DOHH2 (cell line): ENCODE results near the gene GALNTL6.

Source experiments
- H3F3A ChIP-seq: fragments of 200-600 bp; sonication (generic), shearing (Covaris generic); 2 replicates; pipeline ENCODE4 v1.6.0; 2016; ENCODE audit warnings: antibody characterized with exemption, mild to moderate bottlenecking; ENCODE audit not compliant: control insufficient read depth, insufficient read depth
- H3K27ac ChIP-seq: fragments of 200-600 bp; sonication (generic); 2 replicates; pipeline ENCODE4 v1.5.1; 2014; ENCODE audit warnings: low read depth, mild to moderate bottlenecking, low read length, moderate library complexity
- H3K27me3 ChIP-seq: fragments of 200-600 bp; sonication (generic); 2 replicates; pipeline ENCODE4 v1.6.1; 2014; ENCODE audit warnings: mild to moderate bottlenecking, low read length, mixed read lengths; ENCODE audit not compliant: control insufficient read depth
- H3K36me3 ChIP-seq: fragments of 200-600 bp; sonication (generic); 2 replicates; pipeline ENCODE4 v1.6.1; 2014; ENCODE audit warnings: mild to moderate bottlenecking, low read length, moderate library complexity, mixed read lengths; ENCODE audit not compliant: control insufficient read depth
- H3K4me1 ChIP-seq: fragments of 200-600 bp; sonication (generic); 2 replicates; pipeline ENCODE4 v1.6.1; 2014; ENCODE audit warnings: mild to moderate bottlenecking, low read length, mixed read lengths; ENCODE audit not compliant: control insufficient read depth
- H3K4me2 ChIP-seq: fragments of 200-600 bp; sonication (generic); 2 replicates; pipeline ENCODE4 v1.6.0; 2014; ENCODE audit warnings: mild to moderate bottlenecking, low read length, moderate library complexity
- H3K4me3 ChIP-seq: fragments of 200-600 bp; sonication (generic); 2 replicates; pipeline ENCODE4 v1.5.1; 2014; ENCODE audit warnings: mild to moderate bottlenecking, low read length, mixed read lengths
- H3K79me2 ChIP-seq: fragments of 200-600 bp; sonication (generic); 2 replicates; pipeline ENCODE4 v1.6.1; 2014; ENCODE audit warnings: mild to moderate bottlenecking, low read length, mixed read lengths; ENCODE audit not compliant: control insufficient read depth
- H3K9me2 ChIP-seq: fragments of 200-600 bp; sonication (generic); replicated peaks from 2 replicates; pipeline ENCODE4 v1.6.1; 2014; ENCODE audit warnings: mild to moderate bottlenecking, low read length, mixed read lengths; ENCODE audit not compliant: control insufficient read depth
- H3K9me3 ChIP-seq: fragments of 200-600 bp; sonication (generic); 2 replicates; pipeline ENCODE4 v1.6.1; 2014; ENCODE audit warnings: antibody characterized with exemption, low read length, mixed read lengths; ENCODE audit not compliant: control insufficient read depth, insufficient read depth
- H4K20me1 ChIP-seq: fragments of 200-600 bp; sonication (generic); 2 replicates; pipeline ENCODE4 v1.6.0; 2014; ENCODE audit warnings: low read depth, mild to moderate bottlenecking, antibody characterized with exemption, low read length, moderate library complexity; ENCODE audit not compliant: control insufficient read depth, insufficient read depth
- CTCF ChIP-seq: fragments of 200-600 bp; sonication (generic); IDR thresholded peaks from one replicate; pipeline ENCODE4 v1.5.1; 2014; ENCODE audit warnings: antibody characterized with exemption, mild to moderate bottlenecking, low read depth, low read length; ENCODE audit not compliant: poor library complexity, severe bottlenecking
- EZH2phosphoT487 ChIP-seq: fragments of 200-600 bp; sonication (generic); IDR thresholded peaks from 2 replicates; pipeline ENCODE4 v1.6.1; 2017; ENCODE audit warnings: borderline replicate concordance, mild to moderate bottlenecking, antibody characterized with exemption, low read length, moderate library complexity, mixed read lengths

GALNTL6 gene

GRCh38 chr4:172486531-172486930 is 673.3 kb downstream of the GALNTL6 start:
- Histone ChIP-seq H3K79me2 (no peaks in the 10 kb centered on the region), H3K27ac (no peak overlapping the region), H3K4me3 (no peak overlapping the region), H3K36me3 (no peaks in the 10 kb centered on the region), H4K20me1 (no peaks in the 10 kb centered on the region), H3K9me2 (no peaks in the 10 kb centered on the region), H3K4me1 (no peaks in the 10 kb centered on the region), H3F3A (no peaks in the 10 kb centered on the region), H3K4me2 (no peak overlapping the region), H3K9me3 (peaks cover 2% of the 10 kb centered on the region; the same call in 1 of the 2 replicates), H3K27me3 (no peaks in the 10 kb centered on the region)
- TF ChIP-seq CTCF (no peak), EZH2phosphoT487 (no peak)

GRCh38 chr4:172489861-172490260 is 676.7 kb downstream of the GALNTL6 start:
- Histone ChIP-seq H3K79me2 (no peaks in the 10 kb centered on the region), H3K4me1 (no peaks in the 10 kb centered on the region), H3K9me3 (no peaks in the 10 kb centered on the region), H3K9me2 (no peaks in the 10 kb centered on the region), H3K27me3 (no peaks in the 10 kb centered on the region), H3K27ac (no peak overlapping the region), H3K36me3 (no peaks in the 10 kb centered on the region), H3F3A (no peaks in the 10 kb centered on the region), H4K20me1 (no peaks in the 10 kb centered on the region), H3K4me2 (no peak overlapping the region), H3K4me3 (no peak overlapping the region)
- no peak for TF ChIP-seq CTCF

GRCh38 chr4:172495769-172496168 is 682.6 kb downstream of the GALNTL6 start:
- Histone ChIP-seq H3K36me3 (no peaks in the 10 kb centered on the region), H3K4me2 (no peak overlapping the region), H3K4me1 (no peaks in the 10 kb centered on the region), H3K27me3 (no peaks in the 10 kb centered on the region), H3K9me2 (no peaks in the 10 kb centered on the region), H3K4me3 (no peak overlapping the region), H3K27ac (no peak overlapping the region), H3K9me3 (no peaks in the 10 kb centered on the region), H3K79me2 (no peaks in the 10 kb centered on the region), H3F3A (no peaks in the 10 kb centered on the region), H4K20me1 (no peaks in the 10 kb centered on the region)
- TF ChIP-seq CTCF: no peak
- TF ChIP-seq EZH2phosphoT487: no peak

- TF ChIP-seq EZH2phosphoT487 (no peak), CTCF (no peak)
- Histone ChIP-seq H3K4me3 (no peak overlapping the region), H3K27ac (no peak overlapping the region), H3K9me3 (no peaks in the 10 kb centered on the region), H3K4me1 (no peaks in the 10 kb centered on the region), H3K4me2 (no peak overlapping the region), H3K79me2 (no peaks in the 10 kb centered on the region), H3K27me3 (no peaks in the 10 kb centered on the region), H4K20me1 (no peaks in the 10 kb centered on the region), H3K9me2 (no peaks in the 10 kb centered on the region), H3K36me3 (no peaks in the 10 kb centered on the region), H3F3A (no peaks in the 10 kb centered on the region)
These were observed 684.1 kb downstream of the GALNTL6 start for GRCh38 chr4:172497321-172497720.
